Brain pericyte (primary cell): ENCODE data around the gene XRCC3.

Experiments used
- DNase-seq: peaks from one replicate; pipeline ENCODE4 v3.0.0-alpha.2; 2012; ENCODE audit warnings: low read depth, low spot score

The XRCC3 gene

DNA sequence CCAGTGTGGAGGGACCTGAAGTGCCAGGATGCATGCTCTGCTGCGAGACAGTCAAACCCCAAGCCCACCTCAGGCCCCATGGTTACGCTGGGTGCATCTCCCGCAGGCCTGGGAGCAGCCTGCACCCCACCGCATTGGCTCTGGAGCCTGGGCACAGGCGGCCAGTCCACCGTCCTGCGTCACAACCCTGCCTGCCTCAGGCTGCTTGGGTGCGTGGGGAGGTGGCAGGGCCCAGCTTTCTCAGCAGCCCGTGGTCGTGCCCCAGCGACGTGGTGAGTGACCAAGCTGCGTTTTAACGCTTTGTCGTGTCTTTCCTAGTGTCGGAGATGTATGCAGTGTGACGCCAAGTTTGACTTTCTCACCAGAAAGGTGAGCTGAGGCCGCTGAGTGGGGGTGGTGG is 11.2 kb upstream of the XRCC3 start:
- DNase-seq = no peak

DNA sequence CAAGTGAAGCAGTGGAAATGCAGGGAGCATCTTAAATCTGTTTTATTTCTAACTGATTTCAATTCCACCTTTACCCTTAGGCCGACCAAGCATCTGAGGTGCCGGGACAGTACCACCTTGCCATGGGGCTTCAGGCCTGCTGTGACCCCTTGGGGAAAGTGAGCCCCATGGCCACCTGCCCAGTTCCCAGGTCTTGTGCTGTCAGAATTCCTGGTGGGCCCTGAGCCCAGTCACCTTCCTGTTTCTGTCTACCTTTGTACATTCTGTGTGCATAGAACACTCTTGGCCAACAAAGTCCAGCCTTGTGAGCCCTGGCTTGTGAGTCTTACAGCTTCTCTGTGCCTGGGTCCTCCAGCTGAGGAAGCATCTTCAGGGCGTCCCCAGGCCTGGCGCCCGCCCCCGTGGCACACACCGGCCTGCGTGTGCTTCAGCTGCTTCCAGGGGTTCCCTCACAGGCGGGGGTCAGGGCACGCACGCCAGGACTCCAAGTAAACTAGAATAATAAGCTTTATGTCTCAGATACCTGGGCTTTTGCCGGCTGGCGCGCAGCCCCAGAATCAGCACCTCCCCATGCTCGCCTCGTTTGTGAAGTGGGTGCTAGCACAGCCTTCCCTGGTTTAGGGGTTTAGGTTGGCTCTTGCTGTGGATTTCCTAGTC is 10.6 kb upstream of the XRCC3 start:
- DNase-seq = no peak

DNA sequence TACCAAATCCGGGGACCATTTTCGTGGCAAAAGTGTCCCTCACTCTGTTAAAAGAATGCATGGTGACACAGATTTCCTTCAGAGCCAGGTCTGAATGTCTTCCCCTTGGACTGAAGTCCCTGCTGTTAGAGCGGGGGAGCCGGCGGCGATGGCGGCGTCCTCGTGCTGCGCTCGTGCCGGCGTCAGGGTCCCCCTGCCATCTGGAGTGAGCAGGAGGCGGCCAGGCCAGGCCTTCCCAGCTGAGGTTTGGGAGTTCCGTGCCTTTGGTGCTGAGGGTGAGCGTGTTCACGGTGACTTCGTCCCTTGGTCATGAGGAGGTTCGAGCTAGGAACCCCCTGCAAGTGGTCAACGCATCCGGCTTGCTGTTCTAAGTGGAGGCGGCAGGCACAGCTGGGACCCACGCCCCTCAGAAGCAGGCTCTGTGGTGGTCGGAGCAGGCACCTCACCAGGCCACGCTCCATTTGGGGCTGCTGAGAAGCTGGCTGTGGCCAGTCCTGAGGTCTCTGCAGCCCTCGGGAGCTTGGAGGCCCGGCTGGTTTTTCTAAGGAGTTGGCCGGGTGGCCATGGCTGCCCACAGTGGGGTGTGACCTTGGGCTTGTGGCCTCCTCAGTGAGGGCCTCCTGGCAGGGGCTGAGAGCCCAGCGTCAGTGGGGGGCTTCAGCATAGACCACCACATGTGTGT is 9.9 kb upstream of the XRCC3 start:
- DNase-seq = no peak

DNA sequence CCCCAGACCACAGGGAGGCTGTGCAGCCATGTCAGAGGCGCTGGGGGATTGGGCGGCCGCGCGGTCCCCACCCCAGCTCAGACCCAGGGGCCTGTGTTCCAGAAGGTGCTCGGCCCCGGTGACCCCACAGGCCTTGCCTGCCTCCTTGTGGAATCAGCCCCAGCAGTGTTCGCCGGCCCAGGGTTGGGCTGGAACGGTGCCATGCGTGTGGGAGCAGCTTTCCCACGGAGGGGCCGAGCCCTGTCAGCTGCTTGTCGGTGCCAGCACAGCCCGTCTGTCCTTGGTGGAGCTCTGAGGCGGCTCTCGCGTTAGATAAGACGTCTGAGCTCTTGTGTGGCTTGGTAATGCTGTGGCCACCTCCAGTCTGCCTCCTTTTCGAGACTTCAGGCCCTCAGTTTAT is 8.9 kb upstream of the XRCC3 start:
- no peak for DNase-seq

DNA sequence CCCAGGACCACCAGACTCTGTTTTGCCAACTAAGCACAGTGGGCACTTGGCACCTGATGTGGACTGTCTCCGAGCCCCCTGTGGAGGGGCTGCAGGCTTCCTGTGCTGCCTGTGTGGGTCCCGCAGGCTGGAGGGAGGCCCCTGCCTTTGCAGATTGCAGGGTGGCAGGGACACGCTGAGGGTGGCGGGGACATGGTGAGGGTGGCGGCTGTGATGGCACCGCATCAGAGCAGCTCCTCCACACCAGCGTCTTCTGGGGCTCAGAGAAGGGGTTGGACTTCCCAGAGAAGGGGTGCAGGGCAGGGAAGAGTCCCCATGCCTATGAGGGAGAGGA is 8.5 kb upstream of the XRCC3 start:
- DNase-seq = no peak

DNA sequence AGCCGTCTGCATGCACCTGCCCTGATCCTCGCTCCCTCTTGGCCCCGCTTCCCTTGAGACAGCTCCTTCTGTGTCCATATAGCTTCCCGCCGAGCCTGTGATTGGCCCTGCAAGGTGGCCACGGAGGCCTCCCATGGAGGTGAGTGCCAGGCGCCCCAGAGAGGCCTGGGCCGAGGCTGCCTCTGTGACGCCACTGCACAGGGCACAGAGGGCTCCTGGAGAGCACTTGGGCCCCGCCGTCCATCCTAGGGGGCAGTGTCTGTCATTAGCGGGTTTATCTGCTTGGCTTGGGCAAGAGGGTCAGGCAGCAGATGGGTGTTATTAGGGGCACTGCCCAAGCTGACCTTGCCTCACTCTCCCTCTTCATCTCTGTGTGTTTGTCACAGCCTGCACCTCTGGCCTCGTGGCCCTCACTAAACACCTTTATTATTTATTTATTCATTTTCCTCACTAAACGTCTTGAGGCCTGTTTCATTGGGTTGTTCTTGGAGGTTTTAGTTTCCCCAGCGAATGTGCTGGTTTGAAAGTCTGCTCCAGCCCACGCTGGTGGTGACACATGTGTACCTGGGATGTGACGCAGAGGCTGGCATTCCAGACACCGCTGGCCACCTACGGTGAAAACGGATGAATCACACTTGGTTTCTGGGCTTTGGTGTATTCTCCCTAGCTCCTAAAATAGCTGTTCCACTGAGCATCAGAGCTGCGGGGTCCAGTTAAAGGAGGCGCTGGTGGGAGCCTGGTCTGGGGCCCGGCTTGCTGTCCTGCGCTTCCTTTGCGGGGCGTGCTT is 6.3 kb upstream of the XRCC3 start:
- DNase-seq = no peak

DNA sequence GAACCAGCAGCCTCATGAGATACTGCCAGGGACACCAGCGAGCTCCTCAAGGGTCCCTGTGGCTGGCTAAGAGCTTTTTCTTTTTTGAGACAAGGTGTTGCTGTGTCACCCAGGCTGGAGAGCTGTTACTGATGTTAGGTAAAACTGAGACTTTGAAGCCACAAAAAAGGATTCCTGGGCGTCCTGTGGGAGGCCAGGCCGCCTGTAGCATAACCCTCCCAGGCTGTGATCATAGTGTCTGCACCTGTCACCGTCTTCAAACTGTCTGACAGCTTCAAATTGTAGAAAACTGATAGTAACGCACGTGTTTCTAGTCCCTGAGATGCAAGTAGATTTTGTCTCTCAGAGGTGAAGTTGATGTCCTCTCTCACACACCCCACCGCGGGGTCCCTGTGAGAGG is 4.5 kb upstream of the XRCC3 start:
- no peak for DNase-seq

DNA sequence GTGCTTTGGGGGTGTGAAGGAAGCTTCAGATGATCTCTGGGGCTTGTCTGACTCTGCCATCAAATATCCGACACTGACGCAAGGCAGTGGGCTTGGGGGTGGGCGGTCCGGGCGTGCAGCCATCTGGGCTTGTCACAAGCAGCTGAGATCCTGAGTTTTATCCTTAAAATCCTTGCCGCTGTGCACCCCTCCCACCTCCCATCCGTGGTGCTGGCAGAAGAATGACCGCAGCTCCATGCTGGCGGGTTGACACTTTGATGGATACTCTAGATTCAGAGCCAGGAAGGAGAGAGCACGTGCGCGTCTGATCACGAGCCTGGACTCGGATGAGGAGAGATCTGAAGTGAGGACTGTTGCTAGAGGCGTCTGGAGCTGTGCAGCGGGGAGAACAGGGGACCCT is 3.3 kb upstream of the XRCC3 start:
- no peak for DNase-seq

DNA sequence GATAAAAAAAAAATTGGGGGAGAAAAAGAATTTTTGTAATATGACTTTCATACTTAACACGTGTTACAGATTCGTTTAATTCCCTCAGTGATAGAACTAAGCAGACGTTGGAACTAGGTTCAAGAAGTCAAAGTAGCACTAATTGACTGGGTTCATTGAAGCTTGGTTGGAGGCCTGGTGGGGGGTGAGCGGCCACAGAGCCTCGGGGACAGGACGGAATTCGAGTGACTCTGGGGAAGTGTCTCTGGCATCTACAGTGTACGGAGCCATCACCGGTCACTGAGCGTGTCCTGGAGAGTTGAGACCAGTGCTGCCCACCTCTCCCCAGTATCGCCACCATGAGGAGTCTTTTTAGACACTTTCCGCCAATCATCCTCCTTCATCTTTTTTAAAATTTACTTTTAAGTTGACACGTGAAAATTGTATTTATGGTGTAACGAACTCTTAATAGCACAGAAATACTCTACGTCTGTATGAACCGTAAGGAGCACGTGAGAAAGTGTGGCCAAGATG is 1.7 kb upstream of the XRCC3 start:
- no peak for DNase-seq

DNA sequence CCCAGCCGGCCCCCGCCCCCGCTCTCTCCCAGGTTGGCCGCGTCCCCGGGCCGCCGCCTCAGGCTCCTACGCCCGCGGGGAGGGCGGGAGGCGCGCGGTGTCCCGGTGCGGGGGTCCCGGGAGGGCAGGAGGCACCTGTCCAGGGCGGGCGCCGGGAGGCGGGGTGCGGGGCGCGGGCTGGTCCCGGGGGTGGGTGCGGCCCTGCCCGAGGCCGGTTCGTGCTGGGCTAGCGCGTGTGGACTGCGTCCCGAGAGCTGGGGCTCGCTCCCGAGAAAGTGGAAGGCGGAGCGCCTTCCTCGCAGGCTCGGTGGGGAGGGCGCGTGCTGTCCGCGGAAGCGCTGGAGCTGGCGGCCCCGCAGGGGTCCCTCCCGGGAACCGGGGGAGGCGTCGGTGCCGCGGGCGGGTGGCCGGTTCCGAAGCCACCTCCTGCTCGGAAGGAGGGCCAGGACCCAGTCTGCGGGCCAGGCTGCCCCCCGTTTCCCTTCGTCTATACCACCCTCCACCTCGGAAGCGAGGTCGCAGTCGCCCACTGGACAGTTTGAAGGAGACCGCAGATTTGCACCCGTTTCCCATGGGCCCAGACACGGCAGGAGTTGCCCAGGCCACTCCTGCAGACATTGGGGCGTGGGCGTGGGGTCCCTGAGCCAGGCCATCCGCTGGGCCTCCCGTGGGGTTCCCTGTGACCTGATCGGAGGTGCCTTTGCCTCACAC is 995 bp upstream of the XRCC3 start:
- no peak for DNase-seq

DNA sequence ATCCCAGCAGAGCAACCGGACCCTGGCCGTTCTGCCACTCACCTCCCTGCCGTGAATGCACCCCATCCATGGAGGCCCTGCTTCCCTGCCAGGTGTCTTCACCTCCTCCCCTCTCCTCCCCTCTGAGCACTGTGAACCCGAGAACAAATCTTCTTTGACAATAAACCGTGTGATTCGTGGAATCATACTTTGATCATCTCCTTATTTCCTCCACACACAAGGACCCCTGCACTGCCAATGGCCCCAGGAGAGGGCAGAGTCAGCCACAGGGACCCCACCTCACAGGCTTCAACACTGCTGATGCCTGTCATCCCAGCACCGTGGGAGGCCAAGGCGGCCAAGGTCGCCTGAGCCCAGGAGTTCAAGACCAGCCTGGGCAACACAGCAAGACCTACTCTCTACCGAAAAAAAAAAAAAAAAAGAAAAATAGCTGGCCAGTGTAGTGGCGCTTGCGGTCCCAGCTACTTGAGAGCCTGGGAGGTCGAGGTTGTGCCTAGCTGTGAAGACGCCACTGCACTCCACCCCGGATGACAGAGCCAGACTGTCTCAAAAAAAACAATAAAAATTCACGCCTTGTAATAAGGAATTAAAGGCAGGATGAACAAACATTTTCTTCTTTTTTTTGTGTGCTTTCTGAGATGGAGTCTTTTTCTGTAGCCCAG is 1.1 kb downstream of the XRCC3 start:
- DNase-seq = no peak

DNA sequence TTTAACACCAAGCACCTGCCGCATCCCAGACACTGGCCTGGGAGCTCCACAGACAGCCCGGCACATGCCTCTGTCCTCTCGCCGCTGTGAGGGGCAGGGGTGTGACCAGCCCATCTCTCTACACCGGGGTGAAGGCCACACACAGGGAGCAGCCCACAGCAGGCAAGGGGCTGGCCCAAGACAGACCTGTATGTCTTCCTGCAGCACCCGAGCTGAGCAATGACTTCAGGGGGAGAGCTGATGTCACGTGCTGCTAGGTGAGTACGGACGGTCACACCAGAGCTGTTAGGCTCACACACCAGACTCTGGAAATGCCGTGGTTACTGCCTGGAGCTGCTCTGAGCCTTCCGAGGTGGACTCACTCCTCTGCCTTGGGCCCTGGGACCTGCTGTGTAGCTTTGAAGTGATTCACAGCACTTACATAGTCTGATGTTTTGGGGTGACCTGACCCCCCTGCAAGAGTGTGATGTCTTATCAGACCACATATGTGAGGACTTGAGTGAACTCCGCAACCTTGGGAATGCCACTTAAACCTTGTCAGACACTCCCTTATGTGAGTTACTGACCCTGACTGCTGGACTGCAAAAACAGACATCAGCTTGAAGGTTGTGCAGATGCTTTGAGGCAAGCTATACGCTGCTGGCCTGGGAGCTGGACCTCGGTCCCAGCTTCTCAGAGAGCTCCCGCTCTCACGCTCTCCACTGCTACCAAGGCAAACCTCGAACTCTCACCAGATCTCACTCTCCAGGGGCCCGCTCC is 1.8 kb downstream of the XRCC3 start:
- DNase-seq = no peak

DNA sequence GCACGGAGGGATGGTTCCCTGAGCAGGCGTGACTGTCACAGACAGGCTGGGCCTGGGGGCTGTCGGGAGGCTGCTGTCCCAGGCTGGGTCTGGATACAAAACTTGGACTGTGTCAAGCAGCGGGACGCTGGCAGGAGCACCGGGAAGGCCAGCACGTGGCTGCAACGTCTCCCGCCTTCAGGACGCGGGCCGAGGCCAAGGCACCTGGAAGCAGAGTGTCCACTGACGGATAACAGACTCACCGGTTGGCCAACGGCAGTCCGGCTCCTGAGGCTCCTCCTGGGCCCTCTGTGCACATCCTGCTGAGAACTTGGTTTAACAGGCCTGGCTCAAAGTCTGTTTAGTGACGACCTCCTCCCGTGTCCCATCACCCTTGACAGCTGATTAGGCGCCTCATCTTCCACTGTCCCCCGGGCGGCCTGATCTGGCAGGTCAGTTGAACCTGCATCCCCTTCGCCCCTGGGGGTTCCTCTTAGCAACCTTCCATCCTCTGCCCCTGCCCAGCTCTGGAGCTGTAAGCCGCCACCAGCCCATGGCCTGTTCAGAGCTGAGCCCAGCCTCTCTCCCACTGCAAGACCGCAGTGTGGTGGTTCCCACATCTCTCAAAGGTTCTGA is 2.5 kb downstream of the XRCC3 start:
- no peak for DNase-seq

DNA sequence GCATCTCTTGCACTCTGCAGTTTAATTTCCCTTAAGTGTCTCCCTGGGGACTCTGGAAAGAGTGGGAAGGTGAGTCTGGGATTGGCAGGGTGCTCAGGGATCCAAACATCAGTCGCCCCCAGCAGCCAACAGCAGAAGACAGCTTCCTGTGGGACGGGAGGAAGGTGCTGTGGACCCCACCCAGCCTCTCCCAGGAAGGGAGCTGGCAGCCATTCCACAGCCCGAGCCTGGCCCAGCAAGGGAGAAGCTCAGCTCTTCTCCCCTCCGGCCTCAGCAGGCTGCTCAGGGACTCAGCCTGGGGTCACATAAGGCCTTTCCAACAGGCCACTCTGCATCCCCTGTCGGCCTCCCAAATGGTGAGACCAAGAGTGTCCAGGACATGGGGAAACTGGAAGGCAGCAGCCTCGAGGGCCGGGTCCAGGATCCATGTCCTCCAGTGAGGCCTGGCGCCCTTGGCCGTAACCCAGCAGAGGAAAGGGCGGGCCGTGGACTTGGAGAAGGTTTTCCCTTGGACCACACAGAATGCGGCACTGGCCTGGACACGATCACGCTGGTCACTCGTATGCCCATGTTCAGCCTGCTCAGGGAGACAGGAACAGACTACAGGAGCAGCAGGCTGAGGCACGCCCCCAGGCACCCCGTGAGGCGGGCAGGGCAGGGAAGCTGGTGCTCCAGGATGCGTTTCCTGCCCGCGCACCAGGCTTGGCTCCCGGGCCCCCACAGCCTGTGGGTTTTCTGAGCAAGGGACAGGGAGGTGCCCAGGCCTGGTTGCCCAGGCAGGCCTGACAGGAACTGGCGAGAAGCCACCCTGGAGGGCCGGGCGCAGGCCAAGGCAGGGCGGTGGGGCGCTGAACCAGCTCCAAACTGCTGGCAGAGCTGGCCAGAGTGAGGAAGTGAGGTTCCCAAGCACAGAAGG is 3.5 kb downstream of the XRCC3 start:
- no peak for DNase-seq

DNA sequence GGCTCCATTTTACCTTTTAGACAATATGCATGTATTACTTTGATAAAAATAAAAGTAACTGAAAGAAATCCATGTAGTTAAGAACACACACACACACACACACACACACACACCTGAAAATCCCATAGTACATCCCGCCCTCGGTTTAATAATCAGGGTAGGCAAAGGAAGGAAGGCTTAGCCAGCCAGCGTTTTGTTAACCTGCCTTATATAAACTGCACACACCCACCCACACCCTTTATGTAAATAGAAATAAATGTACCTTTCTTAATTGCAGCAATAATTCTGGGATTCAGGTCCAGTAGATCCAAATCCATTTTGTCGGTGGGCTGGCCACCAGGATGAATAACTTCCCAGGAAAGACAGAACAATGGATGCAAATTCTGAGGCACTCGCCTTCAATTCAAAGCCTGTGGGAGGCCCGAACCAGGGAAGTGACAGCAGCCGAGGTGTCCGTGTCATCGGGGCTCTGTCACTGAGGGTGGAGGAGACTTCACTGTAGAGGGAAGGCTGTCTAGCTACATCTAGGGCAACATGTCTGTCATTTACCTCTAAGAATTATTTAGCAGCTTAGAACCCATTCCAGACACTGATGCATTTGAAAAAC is 4.4 kb downstream of the XRCC3 start:
- no peak for DNase-seq

DNA sequence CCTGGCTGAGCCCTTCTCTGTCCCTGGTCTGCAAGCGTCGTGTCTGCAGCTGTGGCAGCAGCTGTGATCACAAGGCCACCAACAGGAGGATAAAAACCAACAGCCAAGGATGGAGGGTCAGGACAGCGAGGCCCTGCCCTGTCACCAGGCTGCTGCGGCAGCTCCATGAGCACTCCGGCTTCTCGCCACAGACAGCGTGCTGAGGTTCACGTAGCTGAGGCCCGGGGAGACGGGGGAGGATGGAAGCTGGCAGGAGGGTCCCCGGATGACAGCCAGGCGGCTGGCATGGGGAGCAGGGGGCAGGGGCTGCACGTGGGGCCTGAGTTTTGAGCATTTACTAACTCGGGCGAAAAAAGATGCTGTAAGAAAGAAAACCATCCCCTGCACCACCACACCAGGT is 5.4 kb downstream of the XRCC3 start:
- DNase-seq = no peak

DNA sequence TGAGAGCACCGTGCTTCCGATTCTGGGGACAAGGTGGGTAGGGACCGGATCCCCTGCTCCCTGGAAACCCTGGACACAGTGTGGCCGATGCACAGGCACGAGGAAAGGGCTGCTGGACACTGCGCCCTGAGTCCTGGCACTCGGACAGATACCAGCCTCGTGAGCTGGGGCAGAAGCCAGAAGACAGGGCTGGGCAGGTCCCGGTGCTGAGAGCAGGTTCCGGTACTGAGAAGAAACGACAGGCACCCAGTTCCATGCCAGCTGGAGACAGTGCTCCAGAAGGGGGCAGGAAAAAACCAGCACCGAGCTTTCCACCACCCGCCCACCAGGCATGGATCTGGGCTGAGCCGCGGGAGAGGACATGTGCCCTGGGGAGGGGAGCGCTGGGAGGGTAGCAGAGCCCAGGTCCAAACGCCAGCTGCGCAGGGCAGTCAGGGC is 6.5 kb downstream of the XRCC3 start:
- no peak for DNase-seq

DNA sequence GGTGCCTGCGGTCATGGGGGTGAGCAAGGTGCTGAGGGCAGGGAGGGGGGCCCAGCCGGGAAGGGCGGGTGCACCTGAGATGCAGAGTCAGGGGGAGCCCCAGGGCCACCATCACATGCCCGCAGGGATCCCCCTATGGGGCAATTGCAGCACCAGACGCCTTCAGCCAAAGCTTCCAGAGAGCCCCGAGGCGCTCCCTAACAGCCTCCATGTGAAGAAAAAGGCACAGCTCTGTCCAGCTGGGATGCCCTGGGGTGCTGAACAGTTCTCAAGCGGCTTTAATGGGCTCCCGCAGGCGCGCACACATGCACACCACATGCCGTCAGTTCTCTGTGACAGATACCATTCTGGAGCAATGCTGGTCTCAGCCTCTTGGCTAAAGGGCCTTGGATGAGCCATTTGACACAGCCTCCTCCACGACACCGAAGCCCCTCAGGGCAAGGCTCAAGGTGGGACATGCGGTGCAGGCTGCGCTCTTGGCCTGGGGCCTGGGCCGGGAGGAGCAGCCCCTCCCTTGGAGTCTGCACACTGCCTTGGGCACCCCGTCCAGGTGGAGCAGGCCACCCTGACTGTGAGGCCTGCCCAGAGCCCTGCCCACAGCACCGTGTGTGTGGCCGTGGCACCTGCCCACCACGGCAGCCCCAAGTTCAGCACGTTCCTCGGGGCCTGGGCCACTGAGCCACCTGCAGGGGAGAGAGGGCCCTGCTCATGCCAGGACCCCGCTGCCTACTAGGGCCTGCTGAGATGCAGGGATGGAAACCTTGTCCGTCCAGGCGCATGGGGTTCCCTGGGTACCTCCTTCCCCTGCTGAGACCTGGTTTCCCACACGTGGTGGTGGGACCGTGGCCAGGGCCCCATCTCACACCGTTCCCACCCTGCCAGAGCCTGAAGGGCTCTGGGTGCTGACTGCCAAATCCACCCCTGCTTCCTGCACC is 7.7 kb downstream of the XRCC3 start:
- no peak for DNase-seq
